HG03378 (cell line): ENCODE data around the gene SMNDC1.
A peak's percentile ranks its signal among the peaks of the same experiment; 100 is the strongest.
"Not testable (repeated sequence)": the region's sequence is repeated elsewhere in the genome, so short reads cannot be mapped to it uniquely, and the experiment has no call there.

Experiments used
- ATAC-seq: cut with Tn5 transposase; IDR thresholded peaks from one replicate; pipeline ENCODE4 v1.9.1; 2021; ENCODE audit warnings: mild to moderate bottlenecking, moderate library complexity; ENCODE audit not compliant: unreplicated experiment

SMNDC1 gene

GRCh38 chr10:110304780-110305421 is at the start of gene SMNDC1:
Gene SMNDC1, minus strand, starts transcription at chr10:110304920. Its CDS starts 1,333 bp downstream, at chr10:110303587.
- peak; percentile 92 for ATAC-seq

- no peak for ATAC-seq
These were observed 49.6 kb upstream of the SMNDC1 start for GRCh38 chr10:110354322-110354766.

- no peak for ATAC-seq
These were observed 48.8 kb upstream of the SMNDC1 start for GRCh38 chr10:110353244-110354119.

- ATAC-seq = no peak
These were observed 48.2 kb upstream of the SMNDC1 start for GRCh38 chr10:110352930-110353243.

GRCh38 chr10:110350812-110351211 is 46.1 kb upstream of the SMNDC1 start:
- no peak for ATAC-seq

- ATAC-seq = no peak
These were observed 45.1 kb upstream of the SMNDC1 start for GRCh38 chr10:110349831-110350230.

- ATAC-seq = no peak
These were observed 44.7 kb upstream of the SMNDC1 start for GRCh38 chr10:110349386-110349785.

GRCh38 chr10:110348336-110348735 is 43.6 kb upstream of the SMNDC1 start:
- ATAC-seq = no peak

GRCh38 chr10:110346914-110347313 is 42.2 kb upstream of the SMNDC1 start:
- ATAC-seq = no peak

- no peak for ATAC-seq
These were observed 40.6 kb upstream of the SMNDC1 start for GRCh38 chr10:110345286-110345685.

GRCh38 chr10:110344622-110345021 is 39.9 kb upstream of the SMNDC1 start:
- ATAC-seq = no peak

- no peak for ATAC-seq
These were observed 39.2 kb upstream of the SMNDC1 start for GRCh38 chr10:110343947-110344346.

GRCh38 chr10:110340816-110341215 is 36.1 kb upstream of the SMNDC1 start:
- ATAC-seq = no peak

- no peak for ATAC-seq
These were observed 35.4 kb upstream of the SMNDC1 start for GRCh38 chr10:110340122-110340521.

- no peak for ATAC-seq
These were observed 33.2 kb upstream of the SMNDC1 start for GRCh38 chr10:110337906-110338305.

- no peak for ATAC-seq
These were observed 32.7 kb upstream of the SMNDC1 start for GRCh38 chr10:110337401-110337800.

- no peak for ATAC-seq
These were observed 31.5 kb upstream of the SMNDC1 start for GRCh38 chr10:110336111-110336721.

- ATAC-seq = peak; percentile 53
These were observed 30.8 kb upstream of the SMNDC1 start for GRCh38 chr10:110335314-110336064.

GRCh38 chr10:110334061-110334656 is 29.4 kb upstream of the SMNDC1 start:
- ATAC-seq = no peak

- ATAC-seq = not testable (repeated sequence)
These were observed 26.6 kb upstream of the SMNDC1 start for GRCh38 chr10:110331226-110331795.
